ENCODE results near the gene BTBD3.

The BTBD3 gene

DNA sequence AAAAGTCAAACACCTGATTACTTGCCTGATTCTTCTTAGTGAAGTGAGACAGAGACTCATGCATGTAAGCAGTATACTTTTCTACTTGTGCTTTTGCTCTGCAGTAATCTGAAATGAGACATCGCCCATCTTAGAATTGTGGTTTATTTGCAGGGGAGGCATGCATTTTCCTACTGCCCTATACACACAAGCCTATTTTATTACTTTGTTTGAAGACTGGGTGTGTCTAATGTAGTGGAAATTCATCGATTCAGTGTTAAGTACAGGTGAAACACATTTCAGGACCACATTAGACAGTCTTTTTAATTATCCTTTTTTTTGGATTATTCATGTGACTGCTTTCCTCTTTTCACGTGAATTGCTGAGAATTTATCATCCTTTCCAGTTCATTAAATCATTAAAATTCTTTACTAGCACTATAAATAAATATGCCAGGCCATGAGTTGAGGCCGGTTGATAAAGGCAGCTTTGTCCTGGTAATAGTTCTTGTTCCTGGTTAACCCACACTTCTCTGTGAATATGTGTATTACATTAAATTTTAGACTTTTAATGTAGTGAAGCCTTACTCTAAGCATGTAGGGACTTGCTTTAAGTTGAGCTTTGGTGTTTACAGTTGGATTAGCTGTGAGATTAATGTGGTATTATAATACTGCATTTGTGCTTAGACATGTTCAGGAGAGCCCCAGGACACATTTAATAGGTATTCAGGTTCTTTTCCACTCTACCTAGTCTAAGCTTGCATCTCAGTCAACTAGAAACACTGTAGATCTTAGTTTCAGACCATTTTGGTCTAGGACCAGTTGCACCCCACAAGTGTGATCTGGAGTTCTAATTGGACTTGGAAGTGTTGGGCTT lies 10.8 kb upstream of the BTBD3 start:
- no peaks in the 10 kb centered on the region for H3K36me3 ChIP-seq
- DNase-seq = no peak
- no peaks in the 10 kb centered on the region for H3K9me3 ChIP-seq
- TF ChIP-seq, protein P1, sequence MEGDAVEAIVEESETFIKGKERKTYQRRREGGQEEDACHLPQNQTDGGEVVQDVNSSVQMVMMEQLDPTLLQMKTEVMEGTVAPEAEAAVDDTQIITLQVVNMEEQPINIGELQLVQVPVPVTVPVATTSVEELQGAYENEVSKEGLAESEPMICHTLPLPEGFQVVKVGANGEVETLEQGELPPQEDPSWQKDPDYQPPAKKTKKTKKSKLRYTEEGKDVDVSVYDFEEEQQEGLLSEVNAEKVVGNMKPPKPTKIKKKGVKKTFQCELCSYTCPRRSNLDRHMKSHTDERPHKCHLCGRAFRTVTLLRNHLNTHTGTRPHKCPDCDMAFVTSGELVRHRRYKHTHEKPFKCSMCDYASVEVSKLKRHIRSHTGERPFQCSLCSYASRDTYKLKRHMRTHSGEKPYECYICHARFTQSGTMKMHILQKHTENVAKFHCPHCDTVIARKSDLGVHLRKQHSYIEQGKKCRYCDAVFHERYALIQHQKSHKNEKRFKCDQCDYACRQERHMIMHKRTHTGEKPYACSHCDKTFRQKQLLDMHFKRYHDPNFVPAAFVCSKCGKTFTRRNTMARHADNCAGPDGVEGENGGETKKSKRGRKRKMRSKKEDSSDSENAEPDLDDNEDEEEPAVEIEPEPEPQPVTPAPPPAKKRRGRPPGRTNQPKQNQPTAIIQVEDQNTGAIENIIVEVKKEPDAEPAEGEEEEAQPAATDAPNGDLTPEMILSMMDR (IDR thresholded peaks at IDR 0.05; ENCODE audit: low read depth, low read length) = no peak
- no peaks in the 10 kb centered on the region for H3K27me3 ChIP-seq
- H3K4me1 ChIP-seq = no peaks in the 10 kb centered on the region
- H3K4me3 ChIP-seq (ENCODE audit: low read depth, low read length) = no peak overlapping the region

DNA sequence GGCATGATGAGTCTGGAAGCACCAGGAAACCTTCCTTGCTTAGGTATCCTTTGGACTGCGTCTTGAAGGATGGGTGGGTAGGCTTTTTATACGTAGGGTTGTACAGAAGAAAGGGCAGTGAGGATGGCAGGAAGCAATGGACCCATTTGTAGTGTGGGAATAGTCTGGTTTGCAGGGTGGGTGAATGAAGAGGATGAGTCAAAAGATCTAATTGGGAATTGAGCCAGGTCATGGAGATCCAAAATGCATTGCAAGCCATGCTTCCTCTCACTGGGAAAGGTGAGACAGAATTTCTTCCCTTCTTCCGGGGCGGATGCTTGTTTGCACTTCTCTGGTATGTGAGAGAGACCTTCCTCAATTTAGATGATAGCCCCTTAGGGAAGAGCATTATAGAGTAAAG lies 10.1 kb upstream of the BTBD3 start:
- H3K9me3 ChIP-seq = no peaks in the 10 kb centered on the region
- no peaks in the 10 kb centered on the region for H3K4me1 ChIP-seq
- no peaks in the 10 kb centered on the region for H3K27me3 ChIP-seq
- TF ChIP-seq, protein P1 (IDR thresholded peaks at IDR 0.05; ENCODE audit: low read depth, low read length) = no peak
- no peak overlapping the region for H3K4me3 ChIP-seq (ENCODE audit: low read depth, low read length)
- no peak for DNase-seq
- no peaks in the 10 kb centered on the region for H3K36me3 ChIP-seq

DNA sequence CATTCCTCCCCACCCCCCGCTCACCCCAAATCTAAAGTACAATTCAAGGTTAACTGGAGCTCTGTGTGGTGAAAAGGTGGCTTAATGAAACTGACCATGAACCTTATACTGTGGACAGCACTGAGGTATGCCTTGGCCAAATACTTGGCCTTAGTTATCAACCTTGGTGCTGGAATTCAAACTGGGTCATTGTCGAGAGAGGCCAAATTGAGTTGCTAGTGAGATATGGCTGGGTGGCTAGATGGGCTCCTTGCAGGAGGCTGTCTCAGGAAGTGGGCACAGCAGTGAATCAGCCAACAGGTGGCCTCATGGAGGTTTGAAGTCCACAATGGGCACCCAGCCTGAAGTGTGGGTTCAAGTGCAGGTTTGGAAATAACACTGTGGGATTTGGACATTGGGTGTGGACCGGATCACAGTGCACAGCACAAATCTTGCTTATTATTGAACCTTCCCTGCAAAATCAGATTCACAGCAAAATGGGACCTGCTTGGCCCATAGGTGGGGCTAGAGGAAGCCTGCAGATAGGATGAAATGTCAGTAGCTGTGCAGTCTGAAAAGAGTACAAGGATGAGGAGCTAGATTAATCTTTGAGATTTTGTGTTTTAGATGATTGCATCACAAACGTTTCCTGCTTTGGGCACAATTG lies 5.6 kb upstream of the BTBD3 start:
- no peaks in the 10 kb centered on the region for H3K27me3 ChIP-seq
- no peaks in the 10 kb centered on the region for H3K9me3 ChIP-seq
- H3K4me1 ChIP-seq = no peaks in the 10 kb centered on the region
- DNase-seq = peak; percentile 16
- no peak overlapping the region for H3K4me3 ChIP-seq (ENCODE audit: low read depth, low read length)
- TF ChIP-seq, protein P1 (IDR thresholded peaks at IDR 0.05; ENCODE audit: low read depth, low read length) = peak; percentile 71
- H3K36me3 ChIP-seq = no peaks in the 10 kb centered on the region

DNA sequence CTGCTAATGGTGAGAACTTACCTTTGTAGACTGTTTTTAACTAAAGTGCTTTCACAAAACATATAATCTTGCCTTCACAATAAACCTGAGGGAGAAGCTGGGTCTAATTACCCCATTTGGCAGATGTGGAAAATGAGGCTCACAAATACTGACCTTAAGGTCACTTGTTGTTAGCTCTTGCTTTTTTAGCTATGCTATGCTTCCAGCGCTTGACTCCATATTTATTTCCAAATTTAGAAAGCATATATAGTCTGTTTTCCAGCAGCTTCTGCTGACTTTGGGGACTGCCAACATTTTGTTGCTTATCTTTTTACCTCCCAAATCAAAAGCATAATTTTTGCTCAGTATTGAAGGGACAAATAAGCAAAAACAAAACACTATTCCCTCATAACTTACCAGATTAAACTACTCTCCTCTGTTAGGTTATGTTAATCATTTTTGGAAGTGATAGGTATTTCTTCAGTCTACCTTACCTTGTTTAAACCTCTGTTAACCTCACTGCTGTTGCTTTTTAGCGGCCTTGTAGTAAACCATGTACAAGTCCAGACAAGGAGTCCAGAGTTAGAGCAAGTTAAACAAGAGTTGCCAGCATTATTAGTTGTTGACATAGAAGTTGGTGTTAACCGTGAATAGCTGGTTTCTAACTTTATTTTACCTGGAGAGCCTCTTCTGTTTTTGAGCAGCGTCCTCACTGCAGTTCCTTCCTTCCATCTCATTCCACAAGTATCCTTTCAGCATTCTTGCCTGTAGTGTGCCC lies 4.9 kb upstream of the BTBD3 start:
- DNase-seq = no peak
- TF ChIP-seq, protein P1 (IDR thresholded peaks at IDR 0.05; ENCODE audit: low read depth, low read length) = no peak
- H3K4me1 ChIP-seq = no peaks in the 10 kb centered on the region
- no peaks in the 10 kb centered on the region for H3K27me3 ChIP-seq
- no peaks in the 10 kb centered on the region for H3K36me3 ChIP-seq
- H3K9me3 ChIP-seq = no peaks in the 10 kb centered on the region
- no peak overlapping the region for H3K4me3 ChIP-seq (ENCODE audit: low read depth, low read length)

DNA sequence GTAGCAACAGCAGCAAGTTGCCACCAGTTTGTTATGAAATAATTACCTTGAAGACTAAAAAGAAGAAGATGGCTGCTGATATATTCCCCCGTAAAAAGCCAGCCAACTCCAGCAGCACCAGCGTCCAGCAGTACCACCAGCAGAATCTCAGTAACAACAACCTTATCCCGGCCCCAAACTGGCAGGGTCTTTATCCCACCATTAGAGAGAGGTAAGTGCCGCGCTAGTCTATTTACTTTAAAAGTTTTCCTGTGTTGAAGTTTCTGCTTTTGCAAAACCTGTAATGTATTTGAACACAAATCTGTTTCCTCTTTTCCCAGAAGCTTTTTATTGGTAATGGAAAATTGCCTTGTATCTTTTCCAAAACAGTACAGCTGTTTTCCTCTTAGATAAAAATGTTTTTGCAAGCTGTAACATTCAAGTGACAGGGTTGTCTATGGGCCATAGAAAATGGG lies 725 bp downstream of the BTBD3 start:
- Histone ChIP-seq H3K36me3 (no peaks in the 10 kb centered on the region; the same call in none of the 2 replicates), H3K4me3 (ENCODE audit: low read depth, low read length) (no peak overlapping the region), H3K27me3 (no peaks in the 10 kb centered on the region), H3K9me3 (no peaks in the 10 kb centered on the region), H3K4me1 (no peaks in the 10 kb centered on the region)
- TF ChIP-seq, protein P1 (IDR thresholded peaks at IDR 0.05; ENCODE audit: low read depth, low read length) = no peak
- DNase-seq = no peak

Measured in BE2C (cell line).